ENCODE results near the gene FECH.

GRCh38 chr18:57543560-57543959 is 42.9 kb downstream of the FECH start:
- no peak for TF ChIP-seq CTCF (IDR thresholded peaks at IDR 0.05; ENCODE audit: low read depth, low read length)
- no peak for TF ChIP-seq POLR2A (IDR thresholded peaks at IDR 0.05; ENCODE audit: extremely low read depth, insufficient read length)
- no peak for TF ChIP-seq MAX (IDR thresholded peaks at IDR 0.05; ENCODE audit: low read depth, low read length)
